ENCODE measurements around the gene ZNF761.
"Not testable (repeated sequence)": the region's sequence is repeated elsewhere in the genome, so short reads cannot be mapped to it uniquely, and the experiment has no call there.

ZNF761 gene

DNA sequence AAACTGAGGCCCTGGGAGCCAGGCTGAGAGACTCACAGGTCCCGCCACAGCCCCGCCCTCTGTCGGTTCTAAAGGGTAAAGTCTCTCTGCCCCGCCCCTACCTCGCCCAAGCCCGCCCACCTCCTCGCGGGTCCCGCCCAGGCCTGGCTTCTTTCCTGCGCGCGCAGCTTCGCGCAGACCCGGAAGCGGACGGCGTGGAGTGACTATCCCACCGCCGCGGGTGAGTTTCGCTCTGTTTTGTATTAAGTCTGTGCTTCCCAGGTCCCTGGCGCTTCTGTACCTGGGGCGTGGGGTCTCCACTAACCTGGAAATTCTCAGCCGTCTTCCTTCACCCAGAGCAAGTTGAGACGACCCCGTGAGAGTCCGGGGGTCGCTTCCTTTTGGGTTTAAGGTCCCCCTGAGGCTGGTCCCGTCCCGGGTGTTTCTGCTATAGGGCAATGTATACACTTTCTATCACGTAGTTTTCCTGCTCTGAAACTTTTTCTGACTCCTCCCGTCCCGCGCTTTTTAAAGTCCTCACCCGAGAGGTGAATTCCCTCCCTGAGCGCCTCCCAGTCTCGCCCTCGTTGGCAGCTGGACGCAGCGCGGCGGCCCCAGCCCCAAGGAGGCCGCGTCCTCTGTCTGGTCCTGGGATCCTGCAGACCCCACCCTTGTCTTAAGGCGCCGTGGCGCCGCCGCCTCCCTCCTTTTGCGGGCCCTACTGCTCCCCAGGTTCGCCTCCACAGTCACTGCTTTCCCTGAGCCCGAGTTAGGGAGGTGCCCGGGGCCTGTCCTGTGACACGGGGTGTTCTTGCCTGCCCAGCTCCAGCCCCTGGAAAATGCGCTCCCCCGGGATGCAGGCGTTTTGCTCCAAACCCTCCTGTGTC is 36.6 kb upstream of the ZNF761 start, which contains the start of gene ZNF765:
TSS of gene ZNF765 (plus strand) at position 176 of the 866 bp plus-strand sequence. CDS start 2,867 bp downstream, outside the sequence.
- Histone ChIP-seq H3K27me3 (ENCODE audit: low read length) (no peaks in the 10 kb centered on the region), H3K27ac (ENCODE audit: low read depth, low read length) (no peak within 1 kb of the TSS; the same call in 1 of the 2 replicates), H3K9ac (ENCODE audit: low read length) (peak within 1 kb of the TSS; percentile 83), H3K9me2 (replicated peaks; ENCODE audit: insufficient read depth, low read length) (no peaks in the 10 kb centered on the region), H3K4me2 (ENCODE audit: low read depth, low read length, poor library complexity, severe bottlenecking) (peak within 1 kb of the TSS; percentile 90), H2AFZ (ENCODE audit: low read depth, low read length, severe bottlenecking) (peak within 1 kb of the TSS; percentile 69), H3K36me3 (ENCODE audit: low read length) (peaks cover 13% of the 10 kb centered on the region; the same call in 1 of the 2 replicates), H3K4me3 (ENCODE audit: insufficient read depth, low read length, poor library complexity, severe bottlenecking) (peak within 1 kb of the TSS; percentile 73), H3K79me2 (ENCODE audit: insufficient read depth, low read length) (peaks cover 20% of the 10 kb centered on the region; the same call in 1 of the 2 replicates), H3F3A (ENCODE audit: insufficient read depth) (no peaks in the 10 kb centered on the region), H3K9me3 (ENCODE audit: insufficient read depth, low read length) (peaks cover 5% of the 10 kb centered on the region; the same call in 1 of the 2 replicates), H4K20me1 (ENCODE audit: low read depth, low read length) (no peaks in the 10 kb centered on the region)
- TF ChIP-seq, protein P1, sequence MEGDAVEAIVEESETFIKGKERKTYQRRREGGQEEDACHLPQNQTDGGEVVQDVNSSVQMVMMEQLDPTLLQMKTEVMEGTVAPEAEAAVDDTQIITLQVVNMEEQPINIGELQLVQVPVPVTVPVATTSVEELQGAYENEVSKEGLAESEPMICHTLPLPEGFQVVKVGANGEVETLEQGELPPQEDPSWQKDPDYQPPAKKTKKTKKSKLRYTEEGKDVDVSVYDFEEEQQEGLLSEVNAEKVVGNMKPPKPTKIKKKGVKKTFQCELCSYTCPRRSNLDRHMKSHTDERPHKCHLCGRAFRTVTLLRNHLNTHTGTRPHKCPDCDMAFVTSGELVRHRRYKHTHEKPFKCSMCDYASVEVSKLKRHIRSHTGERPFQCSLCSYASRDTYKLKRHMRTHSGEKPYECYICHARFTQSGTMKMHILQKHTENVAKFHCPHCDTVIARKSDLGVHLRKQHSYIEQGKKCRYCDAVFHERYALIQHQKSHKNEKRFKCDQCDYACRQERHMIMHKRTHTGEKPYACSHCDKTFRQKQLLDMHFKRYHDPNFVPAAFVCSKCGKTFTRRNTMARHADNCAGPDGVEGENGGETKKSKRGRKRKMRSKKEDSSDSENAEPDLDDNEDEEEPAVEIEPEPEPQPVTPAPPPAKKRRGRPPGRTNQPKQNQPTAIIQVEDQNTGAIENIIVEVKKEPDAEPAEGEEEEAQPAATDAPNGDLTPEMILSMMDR (IDR thresholded peaks at IDR 0.05; ENCODE audit: insufficient read depth, low read length, poor library complexity, severe bottlenecking), result peak; percentile 13
- TF ChIP-seq EZH2phosphoT487 (conservative IDR thresholded peaks at IDR 0.05; ENCODE audit: low read length), result no peak

DNA sequence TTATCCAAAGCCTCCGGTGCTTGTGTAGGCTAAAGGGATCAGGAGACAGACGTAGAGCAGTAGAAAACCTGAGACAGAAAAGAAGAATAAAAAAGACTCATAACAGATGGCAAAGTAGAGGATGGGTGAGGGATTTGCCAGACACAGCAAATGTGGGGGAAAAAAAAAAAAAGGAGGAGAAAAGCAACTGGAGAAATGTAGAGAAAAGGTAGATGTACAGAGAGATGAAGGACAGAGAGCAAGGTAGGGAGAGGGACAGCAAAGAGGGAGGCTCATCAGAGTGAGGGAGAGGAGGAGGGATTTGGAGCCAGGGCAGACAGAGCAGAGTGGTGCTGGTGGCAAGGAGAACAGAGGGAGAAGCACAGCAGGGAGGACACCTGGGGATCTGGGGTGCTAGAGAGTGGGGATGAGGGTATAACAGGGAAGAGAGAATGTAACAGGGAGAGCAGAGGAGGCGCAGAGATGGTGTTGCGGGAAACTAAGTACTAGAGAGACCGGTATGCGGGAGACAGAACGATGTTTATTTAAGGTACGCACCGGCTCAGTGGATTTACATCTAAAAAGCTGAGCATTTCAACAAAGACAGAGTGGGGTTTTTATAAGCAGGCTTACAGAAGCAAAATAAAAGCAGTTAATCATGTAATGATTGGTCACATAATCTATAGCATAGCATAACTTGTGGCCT is 35.8 kb upstream of the ZNF761 start:
- not testable (repeated sequence) for H3K27ac ChIP-seq (ENCODE audit: low read depth, low read length); H3K27me3 ChIP-seq (ENCODE audit: low read length); H4K20me1 ChIP-seq (ENCODE audit: low read depth, low read length); H3K9me2 ChIP-seq (replicated peaks; ENCODE audit: insufficient read depth, low read length); H3K9me3 ChIP-seq (ENCODE audit: insufficient read depth, low read length); H3F3A ChIP-seq (ENCODE audit: insufficient read depth)
- Histone ChIP-seq H2AFZ (ENCODE audit: low read depth, low read length, severe bottlenecking) (peak overlapping the region; percentile 69), H3K36me3 (ENCODE audit: low read length) (peaks cover 20% of the 10 kb centered on the region), H3K4me2 (ENCODE audit: low read depth, low read length, poor library complexity, severe bottlenecking) (peak overlapping the region; percentile 90), H3K79me2 (ENCODE audit: insufficient read depth, low read length) (peaks cover 20% of the 10 kb centered on the region; the same call in 1 of the 2 replicates), H3K9ac (ENCODE audit: low read length) (peak overlapping the region; percentile 83), H3K4me3 (ENCODE audit: insufficient read depth, low read length, poor library complexity, severe bottlenecking) (peak overlapping the region; percentile 73)

DNA sequence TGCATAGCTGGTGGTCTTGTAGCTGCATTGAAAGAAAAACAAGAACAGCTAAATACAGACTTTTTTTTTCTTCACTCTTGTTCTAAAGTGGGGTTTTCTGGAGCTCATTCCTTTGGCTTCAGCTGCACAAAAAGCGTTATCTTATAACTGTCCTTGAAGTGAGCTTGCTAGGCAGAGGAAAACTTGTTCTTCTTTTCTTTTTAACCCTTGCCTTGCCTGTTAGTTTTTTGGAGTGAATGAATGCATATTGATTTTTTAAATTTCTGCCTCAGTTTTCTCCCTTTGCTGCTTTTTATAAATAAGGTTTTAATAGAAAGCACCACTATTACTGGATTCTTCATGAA is 35.3 kb upstream of the ZNF761 start:
- H3K27ac ChIP-seq (ENCODE audit: low read depth, low read length), result no peak overlapping the region
- H4K20me1 ChIP-seq (ENCODE audit: low read depth, low read length), result no peaks in the 10 kb centered on the region
- H3K9me3 ChIP-seq (ENCODE audit: insufficient read depth, low read length), result no peaks in the 10 kb centered on the region
- H3K4me2 ChIP-seq (ENCODE audit: low read depth, low read length, poor library complexity, severe bottlenecking), result peak overlapping the region; percentile 90
- peaks cover 21% of the 10 kb centered on the region for H3K36me3 ChIP-seq (ENCODE audit: low read length)
- no peaks in the 10 kb centered on the region for H3K27me3 ChIP-seq (ENCODE audit: low read length)
- no peaks in the 10 kb centered on the region for H3F3A ChIP-seq (ENCODE audit: insufficient read depth)
- peaks cover 20% of the 10 kb centered on the region; the same call in 1 of the 2 replicates for H3K79me2 ChIP-seq (ENCODE audit: insufficient read depth, low read length)
- TF ChIP-seq, protein P1 (IDR thresholded peaks at IDR 0.05; ENCODE audit: insufficient read depth, low read length, poor library complexity, severe bottlenecking), result no peak
- TF ChIP-seq EZH2phosphoT487 (conservative IDR thresholded peaks at IDR 0.05; ENCODE audit: low read length), result no peak
- H2AFZ ChIP-seq (ENCODE audit: low read depth, low read length, severe bottlenecking), result no peak overlapping the region
- no peaks in the 10 kb centered on the region for H3K9me2 ChIP-seq (replicated peaks; ENCODE audit: insufficient read depth, low read length)
- H3K9ac ChIP-seq (ENCODE audit: low read length), result peak overlapping the region; percentile 83; the same call in 1 of the 2 replicates
- H3K4me3 ChIP-seq (ENCODE audit: insufficient read depth, low read length, poor library complexity, severe bottlenecking), result peak overlapping the region; percentile 73

DNA sequence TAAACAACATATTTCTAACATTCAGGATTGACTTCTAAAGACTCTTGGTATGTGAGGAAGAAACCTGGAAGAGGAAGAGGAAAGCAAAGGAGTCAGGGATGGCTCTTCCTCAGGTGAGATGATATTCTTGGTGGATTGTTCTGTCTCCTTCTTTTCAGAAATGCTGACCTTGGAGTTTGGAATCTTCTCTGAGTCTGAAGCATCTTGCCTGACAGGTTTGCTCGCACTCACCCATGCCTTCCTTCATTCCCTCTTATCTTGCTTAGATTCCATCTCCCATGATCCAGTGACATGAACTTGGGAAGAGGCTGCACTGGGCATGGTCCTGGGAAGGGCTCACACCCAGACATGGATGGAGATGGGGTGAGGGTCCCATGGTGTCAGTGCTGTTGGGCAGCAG is 33.9 kb upstream of the ZNF761 start:
- H3K9ac ChIP-seq (ENCODE audit: low read length); H3K9me2 ChIP-seq (replicated peaks; ENCODE audit: insufficient read depth, low read length); H3K4me3 ChIP-seq (ENCODE audit: insufficient read depth, low read length, poor library complexity, severe bottlenecking); H3K4me2 ChIP-seq (ENCODE audit: low read depth, low read length, poor library complexity, severe bottlenecking); H3K27me3 ChIP-seq (ENCODE audit: low read length); H4K20me1 ChIP-seq (ENCODE audit: low read depth, low read length); H3K9me3 ChIP-seq (ENCODE audit: insufficient read depth, low read length); H2AFZ ChIP-seq (ENCODE audit: low read depth, low read length, severe bottlenecking); H3K27ac ChIP-seq (ENCODE audit: low read depth, low read length); H3F3A ChIP-seq (ENCODE audit: insufficient read depth): not testable (repeated sequence)
- H3K79me2 ChIP-seq (ENCODE audit: insufficient read depth, low read length), result peaks cover 20% of the 10 kb centered on the region; the same call in 1 of the 2 replicates
- peaks cover 24% of the 10 kb centered on the region for H3K36me3 ChIP-seq (ENCODE audit: low read length)

All from SU-DHL-6 (cell line).